DND-41 (cell line): ENCODE measurements around the gene CWH43.

Experiments
- ATAC-seq: fragments of 200-7000 bp; cut with Tn5 transposase; 3 replicates; pipeline ENCODE4 v1.9.1; 2021; ENCODE audit warnings: low read depth; ENCODE audit not compliant: insufficient read depth
- DNase-seq: peaks from one replicate; pipeline ENCODE4 v3.0.0-alpha.2; 2020
- H2AFZ ChIP-seq: 2 replicates; pipeline ENCODE4 v1.6.0; 2012; ENCODE audit warnings: low read depth, low read length
- H3K27ac ChIP-seq: 2 replicates; pipeline ENCODE4 v1.5.1; 2012; ENCODE audit warnings: low read length, inconsistent platforms
- H3K27me3 ChIP-seq: fragments of 200-600 bp; sonication (generic); 2 replicates; pipeline ENCODE4 v1.6.0; 2012; ENCODE audit warnings: low read length, mild to moderate bottlenecking, inconsistent platforms; ENCODE audit not compliant: insufficient read depth, poor library complexity
- H3K36me3 ChIP-seq: 2 replicates; pipeline ENCODE4 v1.5.1; 2012; ENCODE audit warnings: low read length, inconsistent platforms; ENCODE audit not compliant: insufficient read depth
- H3K4me1 ChIP-seq: 2 replicates; pipeline ENCODE4 v1.5.1; 2012; ENCODE audit warnings: mild to moderate bottlenecking, low read length; ENCODE audit not compliant: insufficient read depth
- H3K4me2 ChIP-seq: 2 replicates; pipeline ENCODE4 v1.6.0; 2012; ENCODE audit warnings: mild to moderate bottlenecking, moderate library complexity, low read length, inconsistent platforms; ENCODE audit not compliant: insufficient read depth
- H3K4me3 ChIP-seq, 2 experiments: fragments of 200-600 bp in 1 of 2; shearing (Covaris generic) in 1 of 2; 2 replicates each; pipeline ENCODE4 v1.5.1; 2012 to 2016; ENCODE audit warnings: inconsistent platforms in 2 of 2, low read length in 2 of 2, mild to moderate bottlenecking in 2 of 2, low read depth in 1 of 2, moderate library complexity in 1 of 2
- H3K79me2 ChIP-seq: 2 replicates; pipeline ENCODE4 v1.6.0; 2012; ENCODE audit warnings: low read length, inconsistent platforms; ENCODE audit not compliant: insufficient read depth
- H3K9ac ChIP-seq: 2 replicates; pipeline ENCODE4 v1.6.0; 2012; ENCODE audit warnings: low read depth, mild to moderate bottlenecking, inconsistent platforms, low read length, moderate library complexity
- H3K9me3 ChIP-seq: 2 replicates; pipeline ENCODE4 v1.5.1; 2012; ENCODE audit warnings: low read length, moderate library complexity, mild to moderate bottlenecking, inconsistent platforms; ENCODE audit not compliant: insufficient read depth, severe bottlenecking
- H4K20me1 ChIP-seq: 2 replicates; pipeline ENCODE4 v1.6.0; 2012; ENCODE audit warnings: low read length; ENCODE audit not compliant: insufficient read depth
- EZH2 ChIP-seq: IDR thresholded peaks from 3 replicates; pipeline ENCODE4 v1.6.1; 2012; ENCODE audit warnings: borderline replicate concordance, low read depth, mild to moderate bottlenecking, moderate library complexity, low read length, inconsistent platforms; ENCODE audit not compliant: severe bottlenecking
- TF ChIP-seq, protein P1 (sequence below): IDR thresholded peaks from 2 replicates; pipeline ENCODE4 v1.5.1; 2012; ENCODE audit warnings: borderline replicate concordance, low read length, moderate library complexity, mild to moderate bottlenecking; ENCODE audit not compliant: poor library complexity, severe bottlenecking; ENCODE audit errors: extremely low read depth

CWH43 gene

DNA sequence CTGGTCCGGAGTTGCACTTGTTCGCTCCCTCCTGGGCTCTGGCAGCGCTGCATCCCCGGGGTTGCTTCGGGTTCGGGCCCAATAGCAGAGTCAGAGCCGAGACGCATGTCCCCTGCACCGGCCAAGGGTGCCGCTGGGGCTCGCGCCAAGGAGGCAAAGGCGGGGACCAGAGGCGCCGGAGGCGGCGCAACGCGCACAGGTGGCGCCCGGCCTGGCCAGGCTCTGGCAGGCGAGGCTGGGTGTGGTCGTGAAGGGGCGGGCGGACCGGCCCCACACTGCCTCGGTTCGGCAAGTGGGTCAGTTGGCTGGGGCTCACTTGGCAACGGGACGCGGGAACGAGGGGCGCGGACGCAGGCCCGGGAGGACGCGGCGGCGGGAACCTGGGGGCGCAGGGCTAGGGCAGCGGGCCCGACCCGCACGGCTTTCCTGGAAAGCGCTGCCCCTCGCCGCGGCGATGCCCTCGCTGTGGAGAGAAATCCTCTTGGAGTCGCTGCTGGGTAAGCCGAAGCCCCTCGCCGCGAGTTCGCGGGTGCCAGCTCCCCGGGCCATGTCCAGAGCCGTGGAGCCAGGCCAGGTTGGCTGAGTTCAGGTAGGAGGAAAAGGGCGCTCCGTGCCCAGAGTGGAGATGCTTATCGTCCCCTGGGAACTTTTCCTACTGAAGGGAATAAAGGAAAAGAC is at the start of gene CWH43:
TSS of gene CWH43 (plus strand) at position 300 of the 678 bp plus-strand sequence. CDS start at position 455, 155 bp downstream.
- H3K4me2 ChIP-seq: no peak within 1 kb of the TSS
- H3K27ac ChIP-seq: no peak within 1 kb of the TSS
- no peaks in the 10 kb centered on the region for H3K4me1 ChIP-seq
- H3K9me3 ChIP-seq: no peaks in the 10 kb centered on the region
- no peaks in the 10 kb centered on the region for H4K20me1 ChIP-seq
- DNase-seq (no peak), ATAC-seq (no peak)
- TF ChIP-seq, protein P1, sequence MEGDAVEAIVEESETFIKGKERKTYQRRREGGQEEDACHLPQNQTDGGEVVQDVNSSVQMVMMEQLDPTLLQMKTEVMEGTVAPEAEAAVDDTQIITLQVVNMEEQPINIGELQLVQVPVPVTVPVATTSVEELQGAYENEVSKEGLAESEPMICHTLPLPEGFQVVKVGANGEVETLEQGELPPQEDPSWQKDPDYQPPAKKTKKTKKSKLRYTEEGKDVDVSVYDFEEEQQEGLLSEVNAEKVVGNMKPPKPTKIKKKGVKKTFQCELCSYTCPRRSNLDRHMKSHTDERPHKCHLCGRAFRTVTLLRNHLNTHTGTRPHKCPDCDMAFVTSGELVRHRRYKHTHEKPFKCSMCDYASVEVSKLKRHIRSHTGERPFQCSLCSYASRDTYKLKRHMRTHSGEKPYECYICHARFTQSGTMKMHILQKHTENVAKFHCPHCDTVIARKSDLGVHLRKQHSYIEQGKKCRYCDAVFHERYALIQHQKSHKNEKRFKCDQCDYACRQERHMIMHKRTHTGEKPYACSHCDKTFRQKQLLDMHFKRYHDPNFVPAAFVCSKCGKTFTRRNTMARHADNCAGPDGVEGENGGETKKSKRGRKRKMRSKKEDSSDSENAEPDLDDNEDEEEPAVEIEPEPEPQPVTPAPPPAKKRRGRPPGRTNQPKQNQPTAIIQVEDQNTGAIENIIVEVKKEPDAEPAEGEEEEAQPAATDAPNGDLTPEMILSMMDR: no peak
- TF ChIP-seq EZH2: no peak
- H2AFZ ChIP-seq: no peak within 1 kb of the TSS
- no peaks in the 10 kb centered on the region for H3K79me2 ChIP-seq
- no peak within 1 kb of the TSS for H3K4me3 ChIP-seq
- no peak within 1 kb of the TSS for H3K9ac ChIP-seq
- no peaks in the 10 kb centered on the region for H3K27me3 ChIP-seq
- H3K36me3 ChIP-seq: no peaks in the 10 kb centered on the region

DNA sequence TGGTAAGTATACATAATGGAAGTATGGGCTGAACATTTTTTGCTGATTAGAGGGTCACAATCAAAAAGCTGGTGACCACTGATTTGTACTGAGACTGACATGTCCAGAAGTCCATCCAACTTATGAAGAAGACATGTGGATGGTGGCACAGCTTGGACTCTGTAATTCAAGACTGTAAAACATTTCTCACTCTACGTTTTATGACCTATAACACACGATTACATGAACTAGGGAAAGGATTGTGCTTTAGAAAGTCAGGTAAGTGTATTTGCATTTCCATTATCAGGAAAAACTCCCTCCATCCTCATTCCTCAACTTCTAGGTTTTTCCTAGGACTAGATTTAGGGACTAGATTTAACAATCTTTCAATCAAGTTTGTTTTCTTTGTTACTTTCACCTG is 49.0 kb upstream of the CWH43 start:
- H3K27me3 ChIP-seq: peaks cover 4% of the 10 kb centered on the region
- TF ChIP-seq, protein P1: no peak
- TF ChIP-seq EZH2: no peak
- no peak overlapping the region for H3K9ac ChIP-seq
- H3K9me3 ChIP-seq: no peaks in the 10 kb centered on the region
- no peak overlapping the region for H3K27ac ChIP-seq
- no peak overlapping the region for H3K4me3 ChIP-seq
- no peak overlapping the region for H3K4me2 ChIP-seq
- no peaks in the 10 kb centered on the region for H3K36me3 ChIP-seq
- no peaks in the 10 kb centered on the region for H3K4me1 ChIP-seq
- H3K79me2 ChIP-seq: no peaks in the 10 kb centered on the region
- H2AFZ ChIP-seq: no peak overlapping the region
- DNase-seq (no peak), ATAC-seq (no peak)
- H4K20me1 ChIP-seq: no peaks in the 10 kb centered on the region

DNA sequence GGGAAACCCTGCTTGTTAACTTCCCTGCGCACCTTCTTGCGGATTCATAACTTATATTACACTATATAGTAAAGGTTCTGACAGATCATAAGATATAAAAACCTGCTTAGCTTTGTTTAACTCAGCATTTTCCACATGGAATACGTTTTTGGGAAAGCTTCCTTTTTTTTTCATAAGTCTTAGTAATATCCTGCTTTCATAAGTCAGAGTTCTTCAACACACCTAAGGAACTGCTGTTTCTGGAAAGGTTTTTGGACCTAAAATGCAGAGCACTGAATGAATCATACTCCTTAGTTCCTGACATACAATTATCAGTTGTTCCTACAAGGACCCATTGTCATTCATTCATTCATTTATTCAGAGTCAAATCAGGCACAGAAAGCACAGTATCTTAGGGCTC is 47.2 kb upstream of the CWH43 start:
- Histone ChIP-seq H3K4me3 (no peak overlapping the region), H3K27ac (no peak overlapping the region), H3K79me2 (no peaks in the 10 kb centered on the region), H3K4me2 (no peak overlapping the region), H3K9ac (no peak overlapping the region), H3K27me3 (peaks cover 6% of the 10 kb centered on the region), H2AFZ (no peak overlapping the region), H3K4me1 (no peaks in the 10 kb centered on the region), H3K36me3 (no peaks in the 10 kb centered on the region), H4K20me1 (no peaks in the 10 kb centered on the region), H3K9me3 (no peaks in the 10 kb centered on the region)
- no peak for ATAC-seq
- DNase-seq: no peak
- TF ChIP-seq, protein P1: no peak
- no peak for TF ChIP-seq EZH2
